ENCODE data around the gene ASB13. TPM values are rescaled to one million over a fixed set of nuclear protein-coding genes. Genes with fewer than 3 reads are reported as not detected.

The ASB13 gene
- total RNA-seq, 3 donors from 2014 or later: 37.9 to 61.8 (median 42.9) TPM

- intact Hi-C loops (cut with DNase I; ENCODE audit: low total_unique reads): no loop called here
- Histone ChIP-seq H3K36me3 (no peaks in the 10 kb centered on the region), H3K4me3 (no peak overlapping the region), H3K27ac (peak overlapping the region; percentile 42 to 83), H3K27me3 (no peaks in the 10 kb centered on the region), H3K9me3 (no peaks in the 10 kb centered on the region), H3K4me1 (peaks cover 0 to 4% of the 10 kb centered on the region in 2 donors)
- no peak for DNase-seq (ENCODE audit: low spot score in 2 of 2)
- TF ChIP-seq POLR2AphosphoS5 (IDR thresholded peaks at IDR 0.05) (no peak), CTCF (IDR thresholded peaks at IDR 0.05) (no peak), POLR2A (IDR thresholded peaks at IDR 0.05) (no peak)
Observed at GRCh38 chr10:5652746-5653145, 13.6 kb downstream of the ASB13 start.

- intact Hi-C loops (cut with DNase I; ENCODE audit: low total_unique reads): no loop called here
- H3K9me3 ChIP-seq: no peaks in the 10 kb centered on the region
- H3K4me3 ChIP-seq: no peak overlapping the region
- no peak for DNase-seq (ENCODE audit: low spot score in 2 of 2)
- H3K36me3 ChIP-seq: no peaks in the 10 kb centered on the region
- no peaks in the 10 kb centered on the region for H3K27me3 ChIP-seq
- H3K4me1 ChIP-seq: peaks cover 0 to 6% of the 10 kb centered on the region in 2 donors
- TF ChIP-seq CTCF (IDR thresholded peaks at IDR 0.05) (no peak), POLR2A (IDR thresholded peaks at IDR 0.05) (no peak), POLR2AphosphoS5 (IDR thresholded peaks at IDR 0.05) (no peak)
- peak overlapping the region in 1 of 2 donors; percentile 69 for H3K27ac ChIP-seq
Observed at GRCh38 chr10:5651388-5651764, 15.0 kb downstream of the ASB13 start.

GRCh38 chr10:5650664-5651387 is 15.6 kb downstream of the ASB13 start:
- TF ChIP-seq CTCF (IDR thresholded peaks at IDR 0.05) (no peak), POLR2AphosphoS5 (IDR thresholded peaks at IDR 0.05) (no peak), POLR2A (IDR thresholded peaks at IDR 0.05) (no peak)
- Histone ChIP-seq H3K4me3 (no peak overlapping the region), H3K27ac (peak overlapping the region in 1 of 2 donors; percentile 69), H3K4me1 (peaks cover 0 to 11% of the 10 kb centered on the region in 2 donors), H3K9me3 (no peaks in the 10 kb centered on the region), H3K36me3 (no peaks in the 10 kb centered on the region), H3K27me3 (no peaks in the 10 kb centered on the region)
- intact Hi-C loops (cut with DNase I; ENCODE audit: low total_unique reads): no loop called here
- DNase-seq (ENCODE audit: low spot score in 2 of 2): no peak

GRCh38 chr10:5649746-5650145 is 16.6 kb downstream of the ASB13 start:
- Histone ChIP-seq H3K4me3 (no peak overlapping the region), H3K27ac (peak overlapping the region in 1 of 2 donors; percentile 12), H3K9me3 (no peaks in the 10 kb centered on the region), H3K4me1 (peaks cover 0 to 11% of the 10 kb centered on the region in 2 donors), H3K36me3 (no peaks in the 10 kb centered on the region), H3K27me3 (no peaks in the 10 kb centered on the region)
- intact Hi-C loops (cut with DNase I; ENCODE audit: low total_unique reads): no loop called here
- no peak for TF ChIP-seq POLR2A (IDR thresholded peaks at IDR 0.05)
- TF ChIP-seq POLR2AphosphoS5 (IDR thresholded peaks at IDR 0.05): no peak
- TF ChIP-seq CTCF (IDR thresholded peaks at IDR 0.05): no peak
- DNase-seq (ENCODE audit: low spot score in 2 of 2): no peak
